H9 (cell line): ENCODE data around the gene DNASE1. TPM values are rescaled to one million over a fixed set of nuclear protein-coding genes. Genes with fewer than 3 reads are reported as not detected.

ENCODE experiments used
- DNase-seq: peaks from one replicate; pipeline ENCODE4 v3.0.0-alpha.2; 2017
- H2AFZ ChIP-seq: one replicate; pipeline ENCODE4 v1.6.1; 2013; ENCODE audit warnings: mild to moderate bottlenecking, low read length, control low read depth, moderate library complexity
- H2AK5ac ChIP-seq: 2 replicates; pipeline ENCODE4 v1.6.1; 2013; ENCODE audit warnings: low read length, control low read depth, mixed read lengths; ENCODE audit not compliant: insufficient read length
- H2BK120ac ChIP-seq: one replicate; pipeline ENCODE4 v1.6.1; 2013; ENCODE audit warnings: low read depth, mild to moderate bottlenecking, low read length, control low read depth, inconsistent platforms; ENCODE audit not compliant: poor library complexity, severe bottlenecking
- H2BK12ac ChIP-seq: 2 replicates; pipeline ENCODE4 v1.6.1; 2013; ENCODE audit warnings: low read length, control low read depth, mixed read lengths, low read depth; ENCODE audit not compliant: insufficient read length
- H2BK15ac ChIP-seq: 2 replicates; pipeline ENCODE4 v1.6.1; 2013; ENCODE audit warnings: low read depth, low read length, control low read depth
- H2BK20ac ChIP-seq: one replicate; pipeline ENCODE4 v1.6.1; 2013; ENCODE audit warnings: low read depth, mild to moderate bottlenecking, low read length, control low read depth, inconsistent platforms; ENCODE audit not compliant: poor library complexity, severe bottlenecking
- H2BK5ac ChIP-seq: 2 replicates; pipeline ENCODE4 v1.6.1; 2013; ENCODE audit warnings: low read length, control low read depth, mixed read lengths; ENCODE audit not compliant: insufficient read length
- H3K14ac ChIP-seq: 2 replicates; pipeline ENCODE4 v1.6.1; 2013; ENCODE audit warnings: low read length, control low read depth; ENCODE audit not compliant: insufficient read depth
- H3K18ac ChIP-seq: 2 replicates; pipeline ENCODE4 v1.6.1; 2013; ENCODE audit warnings: low read depth, mild to moderate bottlenecking, mixed read lengths, low read length, control low read depth; ENCODE audit not compliant: insufficient read length
- H3K23ac ChIP-seq: 2 replicates; pipeline ENCODE4 v1.6.1; 2013; ENCODE audit warnings: low read length, control low read depth, mixed read lengths, low read depth; ENCODE audit not compliant: insufficient read length
- H3K23me2 ChIP-seq: 2 replicates; pipeline ENCODE4 v1.6.1; 2013; ENCODE audit warnings: low read depth, mild to moderate bottlenecking, mixed read lengths, low read length, control low read depth; ENCODE audit not compliant: insufficient read length, poor library complexity, severe bottlenecking
- H3K27ac ChIP-seq: 2 replicates; pipeline ENCODE4 v1.5.1; 2013; ENCODE audit warnings: low read length, control low read depth, mixed read lengths, low read depth; ENCODE audit not compliant: insufficient read length
- H3K27me3 ChIP-seq: 2 replicates; pipeline ENCODE4 v1.6.1; 2013; ENCODE audit warnings: low read length, control low read depth, inconsistent platforms; ENCODE audit not compliant: insufficient read depth
- H3K4ac ChIP-seq: 2 replicates; pipeline ENCODE4 v1.6.1; 2013; ENCODE audit warnings: low read depth, mild to moderate bottlenecking, control low read depth, inconsistent platforms, low read length, moderate library complexity
- H3K4me1 ChIP-seq: 2 replicates; pipeline ENCODE4 v1.6.1; 2013; ENCODE audit warnings: low read length, control low read depth, inconsistent platforms; ENCODE audit not compliant: insufficient read depth
- H3K4me2 ChIP-seq: 2 replicates; pipeline ENCODE4 v1.6.1; 2013; ENCODE audit warnings: low read length, control low read depth, mixed read lengths; ENCODE audit not compliant: insufficient read length, insufficient read depth
- H3K56ac ChIP-seq: 2 replicates; pipeline ENCODE4 v1.6.1; 2013; ENCODE audit warnings: low read depth, mild to moderate bottlenecking, mixed read lengths, low read length, control low read depth; ENCODE audit not compliant: insufficient read length
- H3K79me1 ChIP-seq: 2 replicates; pipeline ENCODE4 v1.6.1; 2013; ENCODE audit warnings: low read depth, mild to moderate bottlenecking, moderate library complexity, low read length, control low read depth, inconsistent platforms; ENCODE audit not compliant: insufficient read depth, poor library complexity, severe bottlenecking
- H3K79me2 ChIP-seq: 2 replicates; pipeline ENCODE4 v1.6.1; 2013; ENCODE audit warnings: low read length, control low read depth, inconsistent platforms; ENCODE audit not compliant: insufficient read depth
- H3K9ac ChIP-seq: 2 replicates; pipeline ENCODE4 v1.6.1; 2013; ENCODE audit warnings: low read length, control low read depth, mixed read lengths; ENCODE audit not compliant: insufficient read length; ENCODE audit errors: extremely low read depth
- H3K9me3 ChIP-seq: one replicate; pipeline ENCODE4 v1.6.1; 2013; ENCODE audit warnings: low read depth, low read length, inconsistent platforms; ENCODE audit not compliant: control insufficient read depth
- H3T11ph ChIP-seq: one replicate; pipeline ENCODE4 v1.6.1; 2013; ENCODE audit warnings: mild to moderate bottlenecking, low read length, control low read depth, inconsistent platforms
- H4K20me1 ChIP-seq: one replicate; pipeline ENCODE4 v1.6.1; 2013; ENCODE audit not compliant: control insufficient read depth, insufficient read length, insufficient read depth
- H4K5ac ChIP-seq: 2 replicates; pipeline ENCODE4 v1.6.1; 2013; ENCODE audit warnings: low read depth, mild to moderate bottlenecking, mixed read lengths, low read length, control low read depth; ENCODE audit not compliant: insufficient read length
- H4K8ac ChIP-seq: replicated peaks from 2 replicates; pipeline ENCODE4 v1.6.1; 2013; ENCODE audit warnings: low read length, control low read depth, mixed read lengths, low read depth; ENCODE audit not compliant: insufficient read length
- H4K91ac ChIP-seq: 2 replicates; pipeline ENCODE4 v1.6.1; 2013; ENCODE audit warnings: low read depth, mild to moderate bottlenecking, moderate library complexity, mixed read lengths, low read length, control low read depth; ENCODE audit not compliant: insufficient read length
- H3K27ac Mint-ChIP-seq, 3 experiments: 2 replicates in 2 of 3; 3 replicates in 1 of 3; pipeline ENCODE4 v1.8.0; 2020 to 2021; ENCODE audit warnings: mixed read lengths in 3 of 3, mild to moderate bottlenecking in 1 of 3, moderate library complexity in 1 of 3
- H3K27me3 Mint-ChIP-seq: 2 replicates; pipeline ENCODE4 v1.8.0; 2021; ENCODE audit warnings: low read depth, mild to moderate bottlenecking, moderate library complexity, mixed read lengths
- H3K36me3 Mint-ChIP-seq, 3 experiments: 2 replicates in 2 of 3; 3 replicates in 1 of 3; pipeline ENCODE4 v1.8.0; 2020 to 2021; ENCODE audit warnings: low read depth in 3 of 3, mixed read lengths in 3 of 3; ENCODE audit not compliant: insufficient read depth in 1 of 3
- H3K4me1 Mint-ChIP-seq, 2 experiments: 2 replicates each; pipeline ENCODE4 v1.8.0; 2020; ENCODE audit warnings: mixed read lengths in 2 of 2
- H3K4me3 Mint-ChIP-seq, 2 experiments: 2 replicates in 1 of 2; 3 replicates in 1 of 2; pipeline ENCODE4 v1.8.0; 2020 to 2021; ENCODE audit warnings: mild to moderate bottlenecking in 2 of 2, mixed read lengths in 2 of 2, moderate library complexity in 1 of 2
- H3K9me3 Mint-ChIP-seq, 2 experiments: 2 replicates in 1 of 2; 3 replicates in 1 of 2; pipeline ENCODE4 v1.8.0; 2020; ENCODE audit warnings: mild to moderate bottlenecking in 2 of 2, mixed read lengths in 2 of 2, moderate library complexity in 1 of 2
- CTCF ChIP-seq: fragments of 200-600 bp; sonication (generic); conservative IDR thresholded peaks from 3 replicates; pipeline ENCODE4 v1.8.0; 2021; ENCODE audit warnings: antibody characterized with exemption, mild to moderate bottlenecking
- WGBS: extraction: QIAGEN DNeasy Blood & Tissue Kit; methylation state at CpG from one replicate; pipeline ENCODE4 v1.1.7; 2013; ENCODE audit warnings: missing lambda C conversion rate, low lambda C conversion rate, mixed read lengths; ENCODE audit not compliant: insufficient read length; ENCODE audit errors: extremely low coverage; 5-methylcytosine and 5-hydroxymethylcytosine counted together
- total RNA-seq: library from RNA; stranded (reverse); gene quantifications from 2 replicates; pipeline ENCODE4 v1.2.1, GENCODE V29; 2021

Gene DNASE1
- total RNA-seq, 1 experiment from 2014 or later, result 10.1 TPM

DNA sequence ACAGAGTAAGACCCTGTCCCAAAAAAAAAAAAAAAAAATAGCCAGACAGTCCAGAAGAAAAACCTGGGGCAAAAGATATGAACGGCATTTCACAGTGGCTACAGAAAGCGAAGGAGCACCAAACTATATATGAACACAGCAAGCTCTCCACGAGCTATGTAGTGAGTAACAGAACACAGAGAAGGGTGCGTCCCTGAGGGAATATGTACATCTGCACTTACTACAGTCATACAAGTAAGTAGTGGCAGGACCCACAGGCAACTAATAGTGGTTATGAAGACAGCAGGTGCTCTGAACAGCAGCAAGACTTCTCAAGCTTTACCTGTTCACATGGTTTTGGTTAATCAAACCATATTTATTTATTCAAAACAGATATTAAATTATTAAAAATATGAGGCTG lies 47.0 kb downstream of the DNASE1 start:
- no peak overlapping the region for H2BK15ac ChIP-seq
- no peak overlapping the region for H3K9ac ChIP-seq
- no peaks in the 10 kb centered on the region for H3K9me3 Mint-ChIP-seq
- no peaks in the 10 kb centered on the region for H3K27me3 Mint-ChIP-seq
- no peak overlapping the region; a peak in 2 of 7 replicates for H3K27ac Mint-ChIP-seq
- peaks cover 4 to 23% (median 23%) of the 10 kb centered on the region in 3 experiments; a peak in 5 of 7 replicates for H3K36me3 Mint-ChIP-seq
- H4K91ac ChIP-seq, result no peak overlapping the region
- H3K4me2 ChIP-seq, result no peak overlapping the region
- no peaks in the 10 kb centered on the region for H4K20me1 ChIP-seq
- H3K4me1 Mint-ChIP-seq, result no peaks in the 10 kb centered on the region
- no peak overlapping the region for H3K4ac ChIP-seq
- H2BK12ac ChIP-seq, result no peak overlapping the region
- H3T11ph ChIP-seq, result no peak overlapping the region
- no peaks in the 10 kb centered on the region for H3K23me2 ChIP-seq
- WGBS, result no CpG with 5 or more reads among the region's 4 CpGs
- H3K23ac ChIP-seq, result no peak overlapping the region
- H3K18ac ChIP-seq, result no peak overlapping the region
- no peaks in the 10 kb centered on the region for H3K27me3 ChIP-seq
- H4K5ac ChIP-seq, result no peak overlapping the region
- no peak overlapping the region for H3K56ac ChIP-seq
- H3K27ac ChIP-seq, result no peak overlapping the region
- peaks cover 5% of the 10 kb centered on the region; the same call in 1 of the 2 replicates for H3K79me2 ChIP-seq
- H2BK5ac ChIP-seq, result no peak overlapping the region
- H2BK20ac ChIP-seq, result no peak overlapping the region
- no peaks in the 10 kb centered on the region for H3K4me1 ChIP-seq
- H4K8ac ChIP-seq, result no peak overlapping the region
- TF ChIP-seq CTCF, result no peak
- no peak for DNase-seq
- no peak overlapping the region for H3K14ac ChIP-seq
- H2AK5ac ChIP-seq, result no peak overlapping the region
- no peak overlapping the region for H2AFZ ChIP-seq
- H2BK120ac ChIP-seq, result no peak overlapping the region
- peaks cover 3% of the 10 kb centered on the region for H3K79me1 ChIP-seq
- H3K9me3 ChIP-seq, result no peaks in the 10 kb centered on the region
- H3K4me3 Mint-ChIP-seq, result no peak overlapping the region
